Stimulated activated CD4-positive, alpha-beta T cell treated with anti-CD3 and anti-CD28 coated beads, Interleukin-1b, Interleukin-23, amount 100 ng/mL, for 48 hours (primary cell): ENCODE data around the gene PGM2.
"Not testable (repeated sequence)": the region's sequence is repeated elsewhere in the genome, so short reads cannot be mapped to it uniquely, and the experiment has no call there.

Experiments used
- DNase-seq: peaks from one replicate; pipeline ENCODE4 v3.0.0-alpha.2; 2020

PGM2 gene

DNA sequence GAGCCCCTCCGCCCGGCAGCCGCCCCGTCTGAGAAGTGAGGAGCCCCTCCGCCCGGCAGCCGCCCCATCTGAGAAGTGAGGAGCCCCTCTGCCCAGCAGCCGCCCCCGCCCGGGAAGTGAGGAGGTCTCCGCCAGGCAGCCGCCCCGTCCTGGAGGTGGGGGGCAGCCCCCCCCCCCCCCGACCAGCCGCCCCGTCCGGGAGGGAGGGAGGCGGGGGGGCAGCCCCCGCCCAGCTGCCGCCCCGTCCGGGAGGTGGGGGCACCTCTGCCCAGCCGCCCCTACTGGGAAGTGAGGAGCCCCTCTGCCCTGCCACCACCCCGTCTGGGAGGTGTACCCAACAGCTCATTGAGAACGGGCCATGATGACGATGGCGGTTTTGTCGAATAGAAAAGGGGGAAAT lies 6.0 kb upstream of the PGM2 start:
- DNase-seq = not testable (repeated sequence)

DNA sequence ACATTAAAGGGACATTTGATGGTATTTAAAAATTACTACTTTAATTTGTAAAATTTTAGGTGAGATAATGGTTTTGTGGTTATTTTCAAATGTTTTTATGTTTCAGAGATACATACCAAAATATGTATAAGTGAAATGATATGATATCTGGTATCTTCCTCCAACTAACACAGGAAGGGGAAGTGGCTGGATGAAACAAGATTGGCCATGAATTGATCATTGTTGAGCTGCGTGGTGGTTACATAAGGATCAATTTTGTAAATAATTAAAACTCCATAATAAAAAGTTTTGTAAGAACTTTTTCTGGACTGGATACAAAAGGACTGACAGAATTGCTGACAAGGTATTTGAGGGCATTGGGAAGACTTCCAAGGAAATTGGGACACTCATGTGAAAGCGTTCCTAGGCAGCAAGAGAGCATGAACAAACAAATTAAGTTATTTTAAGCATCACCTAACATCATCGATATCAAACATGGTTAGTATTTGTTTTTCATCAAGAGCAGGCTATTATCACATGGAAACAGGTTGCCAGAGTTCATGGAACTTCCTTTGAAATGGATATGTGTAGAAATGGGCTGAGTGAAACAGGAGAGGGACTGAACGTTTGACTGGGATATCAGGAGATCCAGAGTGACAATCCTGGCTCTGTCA lies 4.4 kb upstream of the PGM2 start:
- DNase-seq = no peak

DNA sequence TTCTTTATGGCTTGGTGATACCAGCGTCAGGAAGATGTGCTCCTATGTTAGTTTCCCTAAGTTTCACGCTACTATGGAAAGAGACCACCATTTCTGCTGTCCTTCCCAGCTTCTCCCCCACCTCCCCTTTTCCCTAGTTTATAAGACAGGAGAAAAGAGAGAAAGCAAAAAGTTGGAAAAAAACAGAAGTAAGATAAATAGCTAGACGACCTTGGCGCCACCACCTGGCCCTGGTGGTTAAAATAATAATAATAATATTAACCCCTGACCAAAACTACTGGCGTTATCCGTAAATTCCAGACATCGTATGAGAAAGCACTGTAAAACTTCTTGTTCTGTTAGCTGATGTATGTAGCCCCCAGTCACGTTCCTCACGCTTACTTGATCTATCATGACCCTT lies 985 bp upstream of the PGM2 start:
- DNase-seq = not testable (repeated sequence)

DNA sequence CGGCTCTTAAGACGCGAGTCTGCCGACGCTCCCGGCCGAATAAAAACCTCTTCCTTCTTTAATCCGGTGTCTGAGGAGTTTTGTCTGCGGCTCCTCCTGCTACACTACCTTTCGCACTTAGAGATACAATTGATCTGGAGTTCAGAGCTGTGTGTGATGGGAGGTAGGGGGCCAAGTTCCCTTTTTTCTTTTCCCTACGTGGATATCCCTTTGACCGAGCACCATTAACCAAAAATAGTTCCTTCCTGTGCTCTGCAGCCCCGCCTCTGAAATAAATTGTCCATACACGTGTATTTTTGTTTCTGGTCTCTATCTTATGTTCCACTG lies 555 bp upstream of the PGM2 start:
- no peak for DNase-seq

DNA sequence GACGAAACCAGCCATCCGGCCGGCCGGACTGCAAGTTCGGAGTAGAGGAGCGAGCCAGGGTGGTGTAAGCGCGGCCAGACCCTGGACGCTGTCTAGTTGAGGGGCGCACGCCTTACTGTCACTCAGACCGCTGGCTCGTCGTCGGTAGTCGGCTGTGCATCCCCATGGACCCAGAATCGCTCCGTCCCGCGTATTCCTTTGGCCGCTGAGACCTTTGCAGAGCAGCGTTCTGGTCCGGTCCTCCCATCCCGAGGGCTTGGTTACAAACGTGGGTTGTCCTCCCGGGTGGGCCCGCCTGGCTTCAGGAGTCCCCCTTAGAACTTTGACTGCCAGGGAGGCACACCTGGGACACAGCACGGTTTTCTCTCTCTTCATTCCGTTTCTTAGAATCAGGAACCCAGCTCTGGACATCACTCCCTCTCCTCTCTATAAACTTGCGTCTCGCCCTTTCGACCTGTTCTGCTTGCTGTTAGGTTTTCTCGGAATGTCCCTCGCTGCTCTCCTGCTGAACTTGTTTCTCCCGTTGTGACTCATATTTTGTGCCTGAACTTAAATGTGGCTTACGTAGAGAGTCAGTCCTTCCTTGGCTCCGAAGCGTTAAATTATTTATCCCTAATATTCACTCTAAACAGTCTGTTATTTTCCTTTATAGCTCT lies 672 bp downstream of the PGM2 start:
- DNase-seq = no peak

DNA sequence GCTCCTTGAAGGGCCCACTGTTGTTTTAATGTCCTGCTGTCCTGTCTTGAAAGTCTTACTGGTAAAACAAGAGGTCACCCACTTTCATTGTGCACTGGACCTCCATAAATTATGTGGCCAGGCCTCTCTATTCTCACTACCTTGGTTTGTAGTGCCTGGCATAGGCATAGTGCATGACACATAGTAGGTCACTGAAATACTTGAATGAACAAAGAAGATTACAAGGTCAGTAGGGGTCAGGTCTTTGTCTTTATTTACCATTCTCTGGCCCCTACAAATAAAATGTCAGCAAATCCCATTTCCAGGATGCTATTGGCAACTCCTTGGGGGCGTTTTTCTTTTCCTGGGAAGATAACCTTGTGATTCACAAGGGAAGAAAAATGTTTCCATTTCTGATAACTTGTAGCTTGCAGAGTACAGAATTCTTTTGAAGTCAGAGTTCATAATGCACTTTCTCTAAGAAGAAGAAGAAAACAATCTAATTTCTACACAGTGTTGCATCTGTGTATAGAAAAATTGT lies 1.4 kb downstream of the PGM2 start:
- no peak for DNase-seq

DNA sequence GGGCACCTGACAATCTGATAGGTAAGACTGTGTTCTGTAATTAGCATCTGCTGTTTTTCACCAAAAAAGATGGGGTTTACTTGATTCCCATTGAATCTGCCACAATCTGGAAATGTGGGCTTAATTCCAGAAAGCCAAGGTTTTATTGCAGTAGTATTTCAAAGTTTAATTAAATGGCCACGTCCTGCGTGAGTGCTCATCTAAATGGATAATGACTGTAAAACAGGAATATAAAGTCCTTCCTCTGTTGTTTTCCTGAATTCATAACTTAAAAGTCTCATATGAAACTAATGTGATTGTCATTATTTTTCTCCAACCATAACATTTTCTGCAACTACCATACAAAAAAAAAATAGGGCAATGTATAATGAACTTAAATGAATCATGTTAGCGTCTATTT lies 2.4 kb downstream of the PGM2 start:
- DNase-seq = no peak

DNA sequence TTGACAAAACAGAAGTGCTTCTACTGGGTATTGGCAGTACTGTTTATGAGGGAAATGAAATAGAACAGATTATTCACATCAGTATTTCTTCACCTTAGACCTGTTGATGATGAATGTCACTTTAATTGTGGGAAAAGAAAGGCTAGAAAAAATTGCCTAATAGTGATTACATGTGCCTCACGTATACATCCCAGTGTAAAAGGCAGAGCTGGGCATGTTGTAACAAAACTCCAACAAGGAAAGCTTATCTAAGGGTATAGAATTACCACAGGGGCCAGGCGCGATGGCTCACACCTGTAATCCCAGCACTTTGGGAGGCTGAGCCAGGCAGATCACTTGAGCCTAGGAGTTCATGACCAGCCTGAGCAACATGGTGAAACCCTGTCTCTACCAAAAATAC lies 4.2 kb downstream of the PGM2 start:
- DNase-seq = no peak

DNA sequence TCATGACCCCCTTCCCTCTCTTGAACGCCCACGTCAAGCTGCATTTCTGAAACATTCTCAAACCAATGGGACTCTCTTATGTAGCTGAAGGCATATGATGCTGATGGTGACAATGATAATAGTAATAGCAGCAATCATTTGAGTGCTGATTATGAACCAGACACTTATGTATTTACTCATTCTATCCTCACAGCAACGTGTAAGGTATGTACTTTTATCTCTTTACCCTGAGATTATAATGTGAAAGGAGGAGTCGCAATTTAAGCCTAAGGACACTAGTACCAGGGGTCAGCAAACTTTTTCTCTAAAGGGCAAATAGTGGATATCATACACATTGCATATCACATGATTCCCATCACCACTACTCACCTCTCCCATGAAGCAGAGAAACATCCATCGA lies 8.5 kb downstream of the PGM2 start:
- no peak for DNase-seq

DNA sequence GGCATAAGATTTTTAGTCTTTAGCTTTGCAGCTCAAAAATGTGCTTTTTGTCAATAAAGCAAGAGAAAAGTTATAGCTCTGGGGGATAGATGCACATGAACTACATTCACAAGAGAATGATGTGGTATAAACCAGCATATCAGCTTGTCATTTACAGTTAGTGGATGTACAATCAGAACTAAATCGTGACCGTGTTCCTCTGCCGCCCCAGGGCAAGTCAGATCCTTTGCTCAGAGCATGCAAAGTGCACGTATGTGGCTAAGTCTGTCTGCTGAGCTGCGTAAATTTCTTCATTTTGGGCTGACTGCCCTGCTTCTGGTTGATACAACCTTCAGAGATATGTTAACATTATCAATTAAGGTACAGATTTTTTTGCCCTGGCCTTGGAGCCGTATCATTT lies 9.3 kb downstream of the PGM2 start:
- no peak for DNase-seq

DNA sequence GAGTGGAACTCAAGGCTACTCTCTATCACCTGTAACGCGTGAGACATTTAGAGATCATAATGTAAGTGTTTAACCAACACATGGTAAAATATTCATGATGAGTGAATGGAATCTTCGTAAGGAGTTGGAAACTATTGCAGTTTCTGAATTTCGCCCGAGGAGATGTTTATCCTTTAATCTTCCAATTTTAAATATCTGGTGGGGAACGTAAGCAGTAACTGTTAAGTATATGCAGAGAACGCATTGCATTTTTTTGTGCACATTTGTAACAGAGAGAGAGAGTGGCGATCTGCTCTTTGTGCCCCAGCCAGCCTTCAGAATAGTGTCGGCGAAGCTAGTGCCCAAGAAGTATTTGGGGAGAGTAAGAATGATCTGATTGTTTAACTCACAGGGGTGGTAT lies 9.8 kb downstream of the PGM2 start:
- no peak for DNase-seq

DNA sequence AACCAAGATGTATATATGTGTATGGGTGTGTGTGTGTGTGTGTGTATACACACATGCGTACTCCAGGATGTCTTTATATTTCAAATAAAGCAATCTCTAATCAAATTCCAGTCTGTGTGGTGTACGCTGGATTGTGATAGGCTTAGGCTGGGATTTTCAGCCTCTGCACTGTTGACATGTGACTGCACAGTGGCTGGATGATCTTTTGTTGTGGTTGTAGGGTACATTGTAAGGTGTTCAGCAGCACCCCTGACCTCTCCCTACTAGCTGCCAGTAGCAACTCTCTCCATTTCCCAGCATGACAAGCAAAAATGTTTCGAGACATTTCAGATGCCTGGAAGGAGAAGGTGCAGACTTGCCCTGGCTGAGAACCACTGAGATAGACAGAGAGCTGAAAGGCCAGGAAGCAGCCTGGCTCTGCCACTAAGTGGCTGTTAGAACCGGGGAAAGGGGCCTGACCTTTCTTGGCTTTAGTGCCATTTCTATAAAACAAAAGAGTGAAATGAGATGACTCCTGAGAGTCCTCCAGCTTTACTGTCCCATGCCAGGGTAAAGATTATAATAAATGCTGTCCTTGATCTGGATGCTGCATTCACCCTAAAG lies 10.5 kb downstream of the PGM2 start:
- no peak for DNase-seq

DNA sequence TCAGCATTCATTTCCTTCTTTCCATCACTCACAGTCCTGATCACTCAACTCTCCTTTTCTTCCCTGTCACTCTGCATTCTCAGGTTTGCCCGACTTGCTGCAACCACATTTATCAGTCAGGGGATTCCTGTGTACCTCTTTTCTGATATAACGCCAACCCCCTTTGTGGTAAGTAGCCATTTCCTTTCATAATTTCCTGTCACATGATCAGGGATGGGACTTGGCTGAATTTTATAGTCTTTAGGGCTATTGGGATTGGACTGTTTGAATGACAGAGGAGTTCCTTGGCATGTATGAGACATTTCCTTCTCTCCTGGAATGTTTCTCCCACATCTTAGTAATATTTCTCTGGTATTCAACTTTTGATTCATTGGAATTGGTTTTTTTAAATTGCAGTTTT lies 11.0 kb downstream of the PGM2 start:
- no peak for DNase-seq

DNA sequence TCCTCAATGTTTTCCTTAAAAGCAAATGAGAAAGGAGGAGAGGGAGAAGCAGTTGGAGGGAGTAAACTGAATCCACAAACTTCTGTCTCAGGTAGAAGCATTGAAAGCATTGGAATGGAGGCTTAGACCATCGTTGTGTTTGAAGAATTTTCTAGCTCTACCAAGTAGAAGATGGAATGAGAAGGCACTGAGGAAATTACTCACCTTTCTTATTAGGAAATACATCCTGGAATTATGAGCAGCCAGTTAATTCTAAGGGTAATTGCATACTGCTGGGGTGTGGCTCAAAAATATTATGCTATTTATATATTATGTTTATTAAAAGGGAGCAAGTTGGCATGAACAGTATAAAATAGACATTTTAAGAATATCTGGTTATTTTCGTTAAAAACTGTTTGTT lies 12.9 kb downstream of the PGM2 start:
- DNase-seq = no peak

DNA sequence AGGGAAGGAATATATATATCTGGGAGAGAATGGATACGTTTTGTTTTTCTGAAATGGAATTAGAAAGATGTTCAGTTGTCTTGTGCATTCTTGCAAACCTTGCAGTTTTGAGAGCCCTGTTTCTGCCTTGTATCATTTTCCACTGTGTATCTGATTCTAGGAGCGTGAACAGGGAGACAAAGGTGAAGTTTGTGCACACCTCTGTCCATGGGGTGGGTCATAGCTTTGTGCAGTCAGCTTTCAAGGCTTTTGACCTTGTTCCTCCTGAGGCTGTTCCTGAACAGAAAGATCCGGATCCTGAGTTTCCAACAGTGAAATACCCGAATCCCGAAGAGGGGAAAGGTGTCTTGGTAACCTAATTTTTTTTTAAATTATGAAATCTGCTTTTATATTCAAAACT lies 17.7 kb downstream of the PGM2 start:
- DNase-seq = no peak

DNA sequence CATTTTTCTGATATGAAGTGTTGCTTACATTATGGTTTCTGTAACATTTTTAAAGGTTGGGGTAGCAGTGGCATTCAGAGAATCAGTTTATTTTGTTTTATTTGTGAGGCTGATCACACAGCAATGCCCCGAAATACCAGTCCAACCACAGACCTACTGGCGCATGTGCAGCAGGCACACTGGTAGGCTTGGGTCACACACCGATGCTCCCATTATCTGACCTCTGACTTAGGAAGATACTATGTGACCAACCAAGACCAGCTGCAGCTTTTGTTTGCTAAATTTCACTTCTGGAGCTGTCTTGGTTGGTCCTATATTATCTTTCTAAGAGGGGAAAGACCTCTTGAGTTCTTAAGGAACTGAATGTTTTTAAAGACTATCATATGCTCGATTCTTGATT lies 18.7 kb downstream of the PGM2 start:
- no peak for DNase-seq

DNA sequence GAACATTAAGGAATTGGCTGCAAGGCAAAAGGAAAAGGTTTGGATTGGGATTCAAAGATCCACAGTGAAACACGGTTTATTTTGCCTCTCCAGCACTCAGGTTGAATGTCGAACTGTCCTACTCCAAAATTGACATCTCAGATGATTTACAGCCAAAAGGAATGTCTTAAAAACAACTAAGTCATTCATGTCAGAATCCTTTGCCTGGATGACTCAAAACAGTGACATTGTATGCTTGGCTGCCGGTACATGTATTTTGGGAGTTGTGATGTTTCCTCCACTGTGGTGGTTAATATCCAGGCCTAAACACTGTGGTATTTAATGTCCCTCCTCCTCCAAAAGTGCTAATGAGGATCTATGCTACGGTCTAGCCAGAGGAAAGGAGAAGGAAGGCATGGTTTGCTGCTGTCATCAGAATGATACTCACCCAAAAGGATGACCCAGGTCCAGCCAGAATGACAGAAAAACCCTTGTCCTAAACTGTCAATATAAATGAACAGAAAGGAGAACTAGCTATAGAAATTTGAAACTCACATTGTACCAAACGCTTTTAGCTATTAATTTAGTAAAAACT lies 20.9 kb downstream of the PGM2 start:
- no peak for DNase-seq

DNA sequence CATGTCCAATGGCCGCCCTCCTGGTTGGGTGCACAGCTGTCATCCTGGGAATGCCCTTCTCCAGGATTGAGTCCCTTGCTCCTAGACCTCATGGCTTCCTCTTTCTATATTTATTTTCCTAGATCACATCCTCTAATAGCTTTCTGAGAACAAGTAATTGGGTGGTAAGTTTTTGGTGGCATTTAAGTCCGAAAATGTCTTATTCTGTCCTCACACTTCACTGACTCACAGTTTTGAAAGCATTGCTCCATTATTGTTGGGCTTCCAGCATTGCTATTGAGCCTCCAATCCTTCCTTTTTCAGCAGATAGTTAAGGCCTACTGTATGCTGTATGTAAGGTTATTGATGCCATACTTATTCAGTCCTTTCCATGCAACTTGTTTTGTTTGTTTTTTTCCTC lies 25.9 kb downstream of the PGM2 start:
- no peak for DNase-seq

DNA sequence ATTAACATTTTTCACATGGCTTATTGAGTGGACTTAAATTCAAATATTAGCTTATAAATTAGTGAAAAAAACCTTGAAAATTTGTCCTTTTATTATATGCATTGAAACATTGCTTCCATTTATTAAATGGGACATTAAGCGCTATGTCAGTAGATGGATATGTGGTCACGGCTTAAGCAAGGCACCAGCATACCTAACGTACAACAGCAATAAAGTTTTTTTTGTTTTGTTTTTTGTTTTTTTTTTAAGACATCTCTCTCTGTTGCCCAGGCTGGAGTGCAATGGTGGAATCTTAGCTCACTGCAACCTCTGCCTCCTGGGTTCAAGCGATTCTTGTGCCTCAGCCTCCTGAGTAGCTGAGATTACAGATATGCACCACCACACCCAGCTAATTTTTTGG lies 31.6 kb downstream of the PGM2 start:
- no peak for DNase-seq

DNA sequence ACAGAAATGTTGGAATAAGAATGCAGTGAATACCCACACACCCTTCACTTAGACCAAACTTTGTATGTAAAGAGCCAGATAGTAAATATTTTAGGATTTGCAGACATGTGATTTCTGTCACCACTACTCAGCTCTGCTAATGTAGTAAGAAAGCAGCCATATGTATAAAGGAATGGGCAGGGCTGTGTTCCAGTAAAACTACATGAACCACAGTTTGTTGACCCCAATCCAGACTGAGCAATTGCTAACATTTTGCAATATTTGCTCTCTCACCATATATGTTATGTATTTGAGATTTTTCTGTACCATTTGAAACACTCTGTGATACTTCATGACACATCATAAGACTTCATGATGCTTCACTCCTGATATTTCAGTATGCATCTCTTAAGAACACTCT lies 32.4 kb downstream of the PGM2 start:
- DNase-seq = no peak

DNA sequence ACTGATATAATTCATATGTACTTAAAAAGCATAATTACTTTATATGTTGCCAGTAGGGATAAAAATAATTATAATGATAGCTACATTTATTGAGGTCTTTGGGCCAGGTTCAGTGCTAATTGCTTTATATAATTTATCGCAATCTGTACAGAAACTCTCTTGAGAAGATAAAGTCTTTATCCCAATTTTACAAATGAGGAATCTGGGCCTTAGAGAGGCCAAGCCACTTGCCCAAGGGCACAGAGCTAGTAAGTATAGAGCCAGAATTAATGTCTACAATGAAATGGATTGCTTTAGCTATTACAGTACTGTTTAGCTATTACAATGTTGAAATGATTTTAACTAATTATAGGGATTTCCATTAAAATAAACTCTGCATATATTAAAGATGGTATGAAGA lies 33.8 kb downstream of the PGM2 start:
- DNase-seq = no peak

DNA sequence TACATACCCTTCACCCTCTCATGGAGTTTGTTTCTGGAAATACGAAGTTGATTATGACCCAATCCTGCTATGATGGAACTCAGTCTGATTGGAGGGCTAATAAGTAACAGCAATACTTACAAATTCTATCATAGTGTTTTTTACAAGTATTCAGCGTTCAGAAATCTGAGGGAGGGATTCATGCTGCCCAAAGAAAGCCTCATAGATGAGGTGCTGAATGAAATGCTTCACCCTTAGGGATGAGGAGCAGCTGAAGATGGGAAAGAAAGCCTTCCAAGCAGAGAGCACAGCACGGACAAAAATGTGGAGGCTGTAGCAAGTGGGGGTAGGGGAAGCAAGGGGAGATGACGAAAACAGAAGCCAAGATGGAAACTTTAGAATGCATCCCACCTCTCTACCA lies 36.5 kb downstream of the PGM2 start:
- DNase-seq = no peak

DNA sequence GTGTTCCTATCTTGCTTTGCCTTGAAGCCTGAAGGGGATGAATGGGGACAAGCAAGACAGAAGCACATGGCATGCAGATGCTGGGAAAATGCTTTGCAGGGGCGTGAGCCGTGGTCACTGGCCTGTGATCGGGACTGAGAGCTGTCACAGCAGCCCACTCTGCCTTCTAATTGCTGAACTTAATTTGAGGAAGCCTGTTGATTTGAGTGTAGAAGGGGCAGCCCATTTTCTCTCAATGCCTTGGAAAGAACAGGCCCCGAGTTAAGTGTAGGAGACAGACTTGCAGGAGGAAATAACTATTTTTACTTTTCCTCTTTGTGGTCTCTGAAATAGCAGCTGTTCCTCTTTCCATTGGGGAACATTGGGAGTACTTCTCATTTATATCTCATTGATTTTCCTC lies 38.3 kb downstream of the PGM2 start:
- no peak for DNase-seq

DNA sequence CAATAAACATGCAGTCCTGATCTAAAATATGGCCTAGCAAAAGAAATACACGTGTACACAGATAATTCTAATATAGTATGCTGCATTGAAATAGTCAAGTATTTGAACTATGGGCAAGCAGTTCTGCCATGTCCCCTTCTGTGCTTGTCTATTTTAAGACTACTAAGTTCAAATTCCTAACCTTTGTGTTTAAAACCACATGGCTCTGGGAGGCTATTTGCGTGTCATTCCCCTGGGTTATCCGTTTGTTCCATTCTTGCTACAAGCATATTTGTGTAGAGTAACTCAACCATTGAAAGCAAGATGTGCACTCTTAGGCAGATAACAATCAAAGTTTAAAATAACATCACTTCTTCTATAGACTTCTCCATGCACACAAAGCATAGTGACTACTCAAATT lies 39.0 kb downstream of the PGM2 start:
- no peak for DNase-seq
